Measurements from ENCODE around the gene NDUFAB1. TPM values are rescaled to one million over a fixed set of nuclear protein-coding genes. Genes with fewer than 3 reads are reported as not detected.

NDUFAB1 gene
- total RNA-seq, 4 donors from 2014 or later = 46.7 to 158 (median 54.1) TPM

DNA sequence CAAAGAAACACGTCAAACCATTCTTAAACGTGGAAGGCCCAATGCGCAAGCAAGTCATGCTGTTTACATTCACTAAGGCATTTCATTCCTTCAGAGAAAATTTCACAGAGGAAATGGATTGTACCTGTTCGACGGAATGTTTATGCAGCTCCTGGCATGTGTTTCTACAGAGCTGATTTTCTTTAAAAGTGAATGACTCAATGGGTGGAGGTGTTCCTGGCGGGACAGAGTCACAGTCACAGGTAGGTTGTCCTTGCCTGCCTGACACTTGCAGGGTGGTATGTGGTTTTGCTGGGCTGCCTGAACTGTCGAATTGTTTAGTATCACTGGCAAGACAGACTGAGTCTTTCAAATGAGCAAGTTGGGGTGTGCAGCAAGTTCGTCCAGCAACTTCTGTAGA is 33.4 kb upstream of the NDUFAB1 start:
- TF ChIP-seq, protein P1, sequence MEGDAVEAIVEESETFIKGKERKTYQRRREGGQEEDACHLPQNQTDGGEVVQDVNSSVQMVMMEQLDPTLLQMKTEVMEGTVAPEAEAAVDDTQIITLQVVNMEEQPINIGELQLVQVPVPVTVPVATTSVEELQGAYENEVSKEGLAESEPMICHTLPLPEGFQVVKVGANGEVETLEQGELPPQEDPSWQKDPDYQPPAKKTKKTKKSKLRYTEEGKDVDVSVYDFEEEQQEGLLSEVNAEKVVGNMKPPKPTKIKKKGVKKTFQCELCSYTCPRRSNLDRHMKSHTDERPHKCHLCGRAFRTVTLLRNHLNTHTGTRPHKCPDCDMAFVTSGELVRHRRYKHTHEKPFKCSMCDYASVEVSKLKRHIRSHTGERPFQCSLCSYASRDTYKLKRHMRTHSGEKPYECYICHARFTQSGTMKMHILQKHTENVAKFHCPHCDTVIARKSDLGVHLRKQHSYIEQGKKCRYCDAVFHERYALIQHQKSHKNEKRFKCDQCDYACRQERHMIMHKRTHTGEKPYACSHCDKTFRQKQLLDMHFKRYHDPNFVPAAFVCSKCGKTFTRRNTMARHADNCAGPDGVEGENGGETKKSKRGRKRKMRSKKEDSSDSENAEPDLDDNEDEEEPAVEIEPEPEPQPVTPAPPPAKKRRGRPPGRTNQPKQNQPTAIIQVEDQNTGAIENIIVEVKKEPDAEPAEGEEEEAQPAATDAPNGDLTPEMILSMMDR (IDR thresholded peaks at IDR 0.05; ENCODE audit: low read depth) = no peak

DNA sequence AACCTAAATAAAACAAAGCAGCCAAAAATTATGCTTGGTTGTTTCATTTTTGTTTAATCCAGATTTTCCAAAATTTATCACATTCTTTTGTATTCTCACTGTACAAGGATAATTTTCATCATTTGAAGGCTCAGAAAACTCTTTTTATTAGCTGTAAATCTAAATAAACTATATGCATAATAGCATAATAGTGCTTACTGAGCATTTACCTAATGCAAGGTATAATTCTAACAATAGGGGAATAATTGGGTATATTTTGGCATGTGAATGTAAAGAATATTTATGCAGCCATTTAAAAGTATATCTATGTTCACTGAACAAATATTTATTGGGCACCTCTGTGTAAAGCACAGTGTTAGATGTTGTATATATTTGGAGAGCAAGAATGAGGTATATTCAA is 28.0 kb upstream of the NDUFAB1 start:
- TF ChIP-seq, protein P1 (IDR thresholded peaks at IDR 0.05; ENCODE audit: low read depth) = no peak

DNA sequence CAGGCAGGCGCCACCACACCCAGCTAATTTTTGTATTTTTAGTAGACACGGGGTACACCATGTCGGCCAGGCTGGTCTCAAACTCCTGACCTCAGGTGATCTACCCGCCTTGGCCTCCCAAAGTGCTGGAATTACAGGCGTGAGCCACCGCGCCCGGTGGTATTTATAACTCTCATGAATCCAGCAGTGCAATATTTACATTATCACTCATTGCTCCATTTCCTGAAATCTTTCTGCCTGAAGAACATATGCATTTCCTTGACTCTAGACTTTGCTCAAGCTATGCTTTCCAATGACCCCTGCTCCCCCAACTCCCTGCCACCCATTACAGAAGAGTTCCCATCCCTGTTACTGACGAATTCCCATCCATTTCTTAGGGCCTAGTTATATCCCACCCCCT is 19.7 kb upstream of the NDUFAB1 start:
- TF ChIP-seq, protein P1 (IDR thresholded peaks at IDR 0.05; ENCODE audit: low read depth) = no peak

DNA sequence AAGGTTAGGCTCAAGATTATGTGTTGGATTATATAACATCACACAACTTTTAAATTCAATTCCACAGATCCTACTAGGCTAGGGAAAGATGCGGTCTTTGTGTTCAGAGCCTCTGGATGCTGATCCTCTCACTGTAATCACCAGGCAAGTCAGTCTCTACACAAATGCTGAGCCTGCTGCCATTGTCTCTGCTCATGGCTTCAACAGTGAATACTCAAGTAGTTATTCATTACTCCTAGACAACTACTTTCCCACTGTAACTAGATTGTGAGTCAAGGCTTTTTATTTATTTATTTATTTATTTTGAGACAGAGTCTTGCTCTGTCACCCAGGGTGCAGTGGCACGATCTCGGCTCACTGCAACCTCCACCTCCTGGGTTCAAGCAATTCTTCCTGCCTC is 15.8 kb upstream of the NDUFAB1 start:
- TF ChIP-seq, protein P1 (IDR thresholded peaks at IDR 0.05; ENCODE audit: low read depth) = no peak

DNA sequence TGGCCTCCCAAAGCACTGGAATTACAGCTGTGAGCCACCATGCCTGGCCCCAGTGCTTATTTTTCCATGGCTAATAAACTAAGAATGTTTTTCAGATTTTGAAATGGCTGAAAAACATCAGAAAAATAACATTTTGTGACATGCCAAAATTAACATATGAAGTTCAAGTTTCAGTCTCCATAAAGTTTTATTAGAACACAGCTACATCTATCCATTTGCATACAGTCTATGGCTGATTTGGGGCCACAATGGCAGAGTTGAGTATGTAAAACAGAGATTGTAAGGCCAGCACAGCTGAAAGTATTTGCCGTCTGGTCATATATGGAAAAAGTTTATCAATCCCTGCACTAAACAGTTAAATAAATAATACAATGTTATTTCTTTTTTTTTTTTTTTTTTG is 13.8 kb upstream of the NDUFAB1 start:
- TF ChIP-seq, protein P1 (IDR thresholded peaks at IDR 0.05; ENCODE audit: low read depth) = no peak

DNA sequence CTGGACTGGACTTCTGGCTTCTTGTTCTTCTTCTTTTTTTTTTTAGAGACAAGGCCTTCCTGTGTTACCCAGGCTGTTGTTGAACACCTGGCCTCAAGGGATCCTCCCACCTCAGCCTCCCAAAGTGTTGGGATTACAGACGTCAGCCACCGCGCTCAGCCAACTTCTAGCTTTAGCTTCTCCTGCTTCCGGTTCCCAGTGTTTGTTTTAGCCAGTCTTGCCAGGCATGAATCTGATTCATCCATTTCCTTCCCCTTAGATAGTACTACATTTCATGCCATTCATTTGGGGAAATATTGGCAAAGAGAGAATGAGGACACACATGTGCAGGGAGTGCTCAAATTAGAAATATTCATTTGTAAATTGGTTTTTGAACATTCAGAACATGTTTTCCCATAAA is 12.1 kb upstream of the NDUFAB1 start:
- TF ChIP-seq, protein P1 (IDR thresholded peaks at IDR 0.05; ENCODE audit: low read depth) = no peak

DNA sequence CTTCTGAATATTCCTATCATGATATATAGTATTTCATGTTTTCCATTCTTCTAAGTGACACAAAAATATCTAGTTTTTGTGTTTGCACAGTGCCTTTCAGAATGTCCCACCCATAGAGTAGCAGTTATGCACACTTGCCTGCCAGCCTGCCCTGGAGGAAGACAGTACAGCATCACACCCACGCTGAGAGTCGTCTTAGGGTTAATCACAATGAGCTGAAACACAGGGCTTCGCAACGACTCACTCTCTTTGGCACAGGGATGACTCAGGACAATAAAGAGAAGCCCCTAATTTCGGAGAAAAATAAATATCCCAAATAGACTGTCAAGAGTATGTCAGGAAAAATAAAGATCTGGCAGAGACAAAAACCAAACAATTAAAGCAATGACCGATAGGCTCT is 11.6 kb upstream of the NDUFAB1 start:
- TF ChIP-seq, protein P1 (IDR thresholded peaks at IDR 0.05; ENCODE audit: low read depth) = no peak
